Mucosa of gallbladder (tissue), 1 donor: Measurements from ENCODE around the gene KRT6A. TPM values are rescaled to one million over a fixed set of nuclear protein-coding genes. Genes with fewer than 3 reads are reported as not detected.
"Not testable (repeated sequence)": the region's sequence is repeated elsewhere in the genome, so short reads cannot be mapped to it uniquely, and the experiment has no call there.

Source experiments
- DNase-seq: peaks from one replicate; pipeline ENCODE4 v3.0.0-alpha.2; 2020; ENCODE audit warnings: low spot score
- total RNA-seq: library from RNA; stranded (reverse); gene quantifications from one replicate; pipeline ENCODE4 v1.2.1, GENCODE V29; 2021
- donor health status: DM: no; HTN: no; CAD: no.

KRT6A gene
- total RNA-seq, 1 donor from 2014 or later, result not detected

- DNase-seq, result no peak
Observed at GRCh38 chr12:52502877-52503276, 9.8 kb upstream of the KRT6A start.

GRCh38 chr12:52501490-52501889 lies 8.4 kb upstream of the KRT6A start:
- no peak for DNase-seq

- not testable (repeated sequence) for DNase-seq
Observed at GRCh38 chr12:52500574-52500973, 7.5 kb upstream of the KRT6A start.

- DNase-seq, result no peak
Observed at GRCh38 chr12:52499806-52500560, 6.9 kb upstream of the KRT6A start.

- no peak for DNase-seq
Observed at GRCh38 chr12:52498946-52499345, 5.9 kb upstream of the KRT6A start.

- DNase-seq, result no peak
Observed at GRCh38 chr12:52497975-52498374, 4.9 kb upstream of the KRT6A start.

GRCh38 chr12:52496590-52497071 lies 3.6 kb upstream of the KRT6A start:
- no peak for DNase-seq

GRCh38 chr12:52496054-52496453 lies 3.0 kb upstream of the KRT6A start:
- no peak for DNase-seq

- DNase-seq, result no peak
Observed at GRCh38 chr12:52495389-52495788, 2.3 kb upstream of the KRT6A start.

- no peak for DNase-seq
Observed at GRCh38 chr12:52494518-52494917, 1.5 kb upstream of the KRT6A start.

GRCh38 chr12:52494100-52494499 lies 1.0 kb upstream of the KRT6A start:
- no peak for DNase-seq

- not testable (repeated sequence) for DNase-seq
Observed at GRCh38 chr12:52492405-52492804, 652 bp downstream of the KRT6A start.

GRCh38 chr12:52491495-52491894 lies 1.6 kb downstream of the KRT6A start:
- DNase-seq, result not testable (repeated sequence)

- DNase-seq, result no peak
Observed at GRCh38 chr12:52488736-52489135, 4.3 kb downstream of the KRT6A start.

- not testable (repeated sequence) for DNase-seq
Observed at GRCh38 chr12:52487744-52488443, 5.2 kb downstream of the KRT6A start.

- DNase-seq, result no peak
Observed at GRCh38 chr12:52487211-52487610, 5.8 kb downstream of the KRT6A start.

GRCh38 chr12:52486166-52487105 lies 6.6 kb downstream of the KRT6A start:
- DNase-seq, result no peak

GRCh38 chr12:52480073-52480472 lies 13.0 kb downstream of the KRT6A start:
- no peak for DNase-seq

- DNase-seq, result no peak
Observed at GRCh38 chr12:52477651-52478050, 15.4 kb downstream of the KRT6A start.

GRCh38 chr12:52474212-52474611 lies 18.8 kb downstream of the KRT6A start:
- no peak for DNase-seq

GRCh38 chr12:52473768-52474167 lies 19.3 kb downstream of the KRT6A start, which contains the start of gene KRT6C:
KRT6C (minus strand) TSS chr12:52473805; CDS start chr12:52473737, 68 bp downstream.
- no peak for DNase-seq

GRCh38 chr12:52469853-52470252 lies 23.2 kb downstream of the KRT6A start:
- DNase-seq, result no peak
